Ovary (tissue), 3 donors: ENCODE measurements around the gene CCDC150.

ENCODE experiments used
- POLR2A ChIP-seq: fragments of 450-650 bp; IDR thresholded peaks from one replicate; pipeline ENCODE4 v1.6.1; 2017; ENCODE audit warnings: antibody characterized with exemption, mild to moderate bottlenecking, moderate library complexity
- TF ChIP-seq, protein P1 (sequence below), 3 donors: fragments of 450-650 bp in 2 of 3; fragments of 200-600 bp in 1 of 3; IDR thresholded peaks; one replicate each; pipeline versions ENCODE4 v1.5.1 to v1.8.0; 2016 to 2022; ENCODE audit warnings: antibody characterized with exemption in 3 of 3, mild to moderate bottlenecking in 1 of 3
- donor health status: DM: no; HTN: no; CAD: no.

DNA sequence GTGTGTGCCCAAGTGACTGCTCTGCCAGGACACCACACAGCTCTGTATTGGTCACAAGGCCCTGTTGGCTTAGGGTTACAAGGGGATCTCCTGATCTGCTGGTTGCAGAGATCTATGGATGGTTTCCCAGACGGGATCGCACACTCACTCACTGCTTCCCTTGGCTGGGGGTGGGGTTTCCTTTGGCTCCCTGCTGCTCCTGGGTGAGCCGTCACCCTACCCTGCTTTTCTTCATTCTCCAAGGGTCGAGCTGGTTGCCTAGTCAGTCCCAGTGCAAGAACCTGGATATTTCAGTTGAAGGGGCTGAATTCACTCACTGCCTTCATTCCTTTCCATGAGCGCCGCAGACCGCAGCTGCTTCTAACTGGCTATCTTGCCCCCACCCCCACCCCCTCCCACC is 103.7 kb downstream of the CCDC150 start:
- TF ChIP-seq, protein P1, sequence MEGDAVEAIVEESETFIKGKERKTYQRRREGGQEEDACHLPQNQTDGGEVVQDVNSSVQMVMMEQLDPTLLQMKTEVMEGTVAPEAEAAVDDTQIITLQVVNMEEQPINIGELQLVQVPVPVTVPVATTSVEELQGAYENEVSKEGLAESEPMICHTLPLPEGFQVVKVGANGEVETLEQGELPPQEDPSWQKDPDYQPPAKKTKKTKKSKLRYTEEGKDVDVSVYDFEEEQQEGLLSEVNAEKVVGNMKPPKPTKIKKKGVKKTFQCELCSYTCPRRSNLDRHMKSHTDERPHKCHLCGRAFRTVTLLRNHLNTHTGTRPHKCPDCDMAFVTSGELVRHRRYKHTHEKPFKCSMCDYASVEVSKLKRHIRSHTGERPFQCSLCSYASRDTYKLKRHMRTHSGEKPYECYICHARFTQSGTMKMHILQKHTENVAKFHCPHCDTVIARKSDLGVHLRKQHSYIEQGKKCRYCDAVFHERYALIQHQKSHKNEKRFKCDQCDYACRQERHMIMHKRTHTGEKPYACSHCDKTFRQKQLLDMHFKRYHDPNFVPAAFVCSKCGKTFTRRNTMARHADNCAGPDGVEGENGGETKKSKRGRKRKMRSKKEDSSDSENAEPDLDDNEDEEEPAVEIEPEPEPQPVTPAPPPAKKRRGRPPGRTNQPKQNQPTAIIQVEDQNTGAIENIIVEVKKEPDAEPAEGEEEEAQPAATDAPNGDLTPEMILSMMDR (IDR thresholded peaks at IDR 0.05) = no peak
- TF ChIP-seq POLR2A = no peak
